H9 (cell line): ENCODE data around the gene TREML4. TPM values are rescaled to one million over a fixed set of nuclear protein-coding genes. Genes with fewer than 3 reads are reported as not detected.

Experiments used
- DNase-seq: peaks from one replicate; pipeline ENCODE4 v3.0.0-alpha.2; 2017
- H2AFZ ChIP-seq: one replicate; pipeline ENCODE4 v1.6.1; 2013; ENCODE audit warnings: mild to moderate bottlenecking, low read length, control low read depth, moderate library complexity
- H2AK5ac ChIP-seq: 2 replicates; pipeline ENCODE4 v1.6.1; 2013; ENCODE audit warnings: low read length, control low read depth, mixed read lengths; ENCODE audit not compliant: insufficient read length
- H2BK120ac ChIP-seq: one replicate; pipeline ENCODE4 v1.6.1; 2013; ENCODE audit warnings: low read depth, mild to moderate bottlenecking, low read length, control low read depth, inconsistent platforms; ENCODE audit not compliant: poor library complexity, severe bottlenecking
- H2BK12ac ChIP-seq: 2 replicates; pipeline ENCODE4 v1.6.1; 2013; ENCODE audit warnings: low read length, control low read depth, mixed read lengths, low read depth; ENCODE audit not compliant: insufficient read length
- H2BK15ac ChIP-seq: 2 replicates; pipeline ENCODE4 v1.6.1; 2013; ENCODE audit warnings: low read depth, low read length, control low read depth
- H2BK20ac ChIP-seq: one replicate; pipeline ENCODE4 v1.6.1; 2013; ENCODE audit warnings: low read depth, mild to moderate bottlenecking, low read length, control low read depth, inconsistent platforms; ENCODE audit not compliant: poor library complexity, severe bottlenecking
- H2BK5ac ChIP-seq: 2 replicates; pipeline ENCODE4 v1.6.1; 2013; ENCODE audit warnings: low read length, control low read depth, mixed read lengths; ENCODE audit not compliant: insufficient read length
- H3K14ac ChIP-seq: 2 replicates; pipeline ENCODE4 v1.6.1; 2013; ENCODE audit warnings: low read length, control low read depth; ENCODE audit not compliant: insufficient read depth
- H3K18ac ChIP-seq: 2 replicates; pipeline ENCODE4 v1.6.1; 2013; ENCODE audit warnings: low read depth, mild to moderate bottlenecking, mixed read lengths, low read length, control low read depth; ENCODE audit not compliant: insufficient read length
- H3K23ac ChIP-seq: 2 replicates; pipeline ENCODE4 v1.6.1; 2013; ENCODE audit warnings: low read length, control low read depth, mixed read lengths, low read depth; ENCODE audit not compliant: insufficient read length
- H3K23me2 ChIP-seq: 2 replicates; pipeline ENCODE4 v1.6.1; 2013; ENCODE audit warnings: low read depth, mild to moderate bottlenecking, mixed read lengths, low read length, control low read depth; ENCODE audit not compliant: insufficient read length, poor library complexity, severe bottlenecking
- H3K27ac ChIP-seq: 2 replicates; pipeline ENCODE4 v1.5.1; 2013; ENCODE audit warnings: low read length, control low read depth, mixed read lengths, low read depth; ENCODE audit not compliant: insufficient read length
- H3K27me3 ChIP-seq: 2 replicates; pipeline ENCODE4 v1.6.1; 2013; ENCODE audit warnings: low read length, control low read depth, inconsistent platforms; ENCODE audit not compliant: insufficient read depth
- H3K4ac ChIP-seq: 2 replicates; pipeline ENCODE4 v1.6.1; 2013; ENCODE audit warnings: low read depth, mild to moderate bottlenecking, control low read depth, inconsistent platforms, low read length, moderate library complexity
- H3K4me1 ChIP-seq: 2 replicates; pipeline ENCODE4 v1.6.1; 2013; ENCODE audit warnings: low read length, control low read depth, inconsistent platforms; ENCODE audit not compliant: insufficient read depth
- H3K4me2 ChIP-seq: 2 replicates; pipeline ENCODE4 v1.6.1; 2013; ENCODE audit warnings: low read length, control low read depth, mixed read lengths; ENCODE audit not compliant: insufficient read length, insufficient read depth
- H3K56ac ChIP-seq: 2 replicates; pipeline ENCODE4 v1.6.1; 2013; ENCODE audit warnings: low read depth, mild to moderate bottlenecking, mixed read lengths, low read length, control low read depth; ENCODE audit not compliant: insufficient read length
- H3K79me1 ChIP-seq: 2 replicates; pipeline ENCODE4 v1.6.1; 2013; ENCODE audit warnings: low read depth, mild to moderate bottlenecking, moderate library complexity, low read length, control low read depth, inconsistent platforms; ENCODE audit not compliant: insufficient read depth, poor library complexity, severe bottlenecking
- H3K79me2 ChIP-seq: 2 replicates; pipeline ENCODE4 v1.6.1; 2013; ENCODE audit warnings: low read length, control low read depth, inconsistent platforms; ENCODE audit not compliant: insufficient read depth
- H3K9ac ChIP-seq: 2 replicates; pipeline ENCODE4 v1.6.1; 2013; ENCODE audit warnings: low read length, control low read depth, mixed read lengths; ENCODE audit not compliant: insufficient read length; ENCODE audit errors: extremely low read depth
- H3K9me3 ChIP-seq: one replicate; pipeline ENCODE4 v1.6.1; 2013; ENCODE audit warnings: low read depth, low read length, inconsistent platforms; ENCODE audit not compliant: control insufficient read depth
- H3T11ph ChIP-seq: one replicate; pipeline ENCODE4 v1.6.1; 2013; ENCODE audit warnings: mild to moderate bottlenecking, low read length, control low read depth, inconsistent platforms
- H4K20me1 ChIP-seq: one replicate; pipeline ENCODE4 v1.6.1; 2013; ENCODE audit not compliant: control insufficient read depth, insufficient read length, insufficient read depth
- H4K5ac ChIP-seq: 2 replicates; pipeline ENCODE4 v1.6.1; 2013; ENCODE audit warnings: low read depth, mild to moderate bottlenecking, mixed read lengths, low read length, control low read depth; ENCODE audit not compliant: insufficient read length
- H4K8ac ChIP-seq: replicated peaks from 2 replicates; pipeline ENCODE4 v1.6.1; 2013; ENCODE audit warnings: low read length, control low read depth, mixed read lengths, low read depth; ENCODE audit not compliant: insufficient read length
- H4K91ac ChIP-seq: 2 replicates; pipeline ENCODE4 v1.6.1; 2013; ENCODE audit warnings: low read depth, mild to moderate bottlenecking, moderate library complexity, mixed read lengths, low read length, control low read depth; ENCODE audit not compliant: insufficient read length
- H3K27ac Mint-ChIP-seq, 3 experiments: 2 replicates in 2 of 3; 3 replicates in 1 of 3; pipeline ENCODE4 v1.8.0; 2020 to 2021; ENCODE audit warnings: mixed read lengths in 3 of 3, mild to moderate bottlenecking in 1 of 3, moderate library complexity in 1 of 3
- H3K27me3 Mint-ChIP-seq: 2 replicates; pipeline ENCODE4 v1.8.0; 2021; ENCODE audit warnings: low read depth, mild to moderate bottlenecking, moderate library complexity, mixed read lengths
- H3K36me3 Mint-ChIP-seq, 3 experiments: 2 replicates in 2 of 3; 3 replicates in 1 of 3; pipeline ENCODE4 v1.8.0; 2020 to 2021; ENCODE audit warnings: low read depth in 3 of 3, mixed read lengths in 3 of 3; ENCODE audit not compliant: insufficient read depth in 1 of 3
- H3K4me1 Mint-ChIP-seq, 2 experiments: 2 replicates each; pipeline ENCODE4 v1.8.0; 2020; ENCODE audit warnings: mixed read lengths in 2 of 2
- H3K4me3 Mint-ChIP-seq, 2 experiments: 2 replicates in 1 of 2; 3 replicates in 1 of 2; pipeline ENCODE4 v1.8.0; 2020 to 2021; ENCODE audit warnings: mild to moderate bottlenecking in 2 of 2, mixed read lengths in 2 of 2, moderate library complexity in 1 of 2
- H3K9me3 Mint-ChIP-seq, 2 experiments: 2 replicates in 1 of 2; 3 replicates in 1 of 2; pipeline ENCODE4 v1.8.0; 2020; ENCODE audit warnings: mild to moderate bottlenecking in 2 of 2, mixed read lengths in 2 of 2, moderate library complexity in 1 of 2
- CTCF ChIP-seq: fragments of 200-600 bp; sonication (generic); conservative IDR thresholded peaks from 3 replicates; pipeline ENCODE4 v1.8.0; 2021; ENCODE audit warnings: antibody characterized with exemption, mild to moderate bottlenecking
- total RNA-seq: library from RNA; stranded (reverse); gene quantifications from 2 replicates; pipeline ENCODE4 v1.2.1, GENCODE V29; 2021

TREML4 gene
- total RNA-seq, 1 experiment from 2014 or later, result not detected

GRCh38 chr6:41266541-41266940, 38.4 kb downstream of the TREML4 start:
- Mint-ChIP-seq H3K9me3 (peaks cover 19 to 21% of the 10 kb centered on the region in 2 experiments), H3K27me3 (peaks cover 7% of the 10 kb centered on the region; the same call in 1 of the 2 replicates), H3K36me3 (peaks cover 1 to 10% (median 4%) of the 10 kb centered on the region in 3 experiments; a peak in 3 of 7 replicates), H3K4me1 (no peaks in the 10 kb centered on the region), H3K27ac (no peak overlapping the region), H3K4me3 (no peak overlapping the region)
- Histone ChIP-seq H3K9ac (no peak overlapping the region), H3K79me2 (no peaks in the 10 kb centered on the region), H2AK5ac (no peak overlapping the region), H2BK120ac (no peak overlapping the region), H3K18ac (no peak overlapping the region), H2BK15ac (no peak overlapping the region), H3K4me1 (no peaks in the 10 kb centered on the region), H4K91ac (no peak overlapping the region), H3K9me3 (no peaks in the 10 kb centered on the region), H3K27me3 (no peaks in the 10 kb centered on the region), H3K4ac (no peak overlapping the region), H2BK12ac (no peak overlapping the region), H2BK5ac (no peak overlapping the region), H3K23me2 (no peaks in the 10 kb centered on the region), H3T11ph (no peak overlapping the region), H3K56ac (no peak overlapping the region), H2BK20ac (no peak overlapping the region), H4K5ac (no peak overlapping the region), H3K23ac (no peak overlapping the region), H3K4me2 (no peak overlapping the region), H4K8ac (no peak overlapping the region), H3K79me1 (no peaks in the 10 kb centered on the region), H2AFZ (no peak overlapping the region), H3K27ac (no peak overlapping the region), H3K14ac (no peak overlapping the region), H4K20me1 (no peaks in the 10 kb centered on the region)
- no peak for TF ChIP-seq CTCF
- no peak for DNase-seq
